Natural killer cell (primary cell): ENCODE data around the gene MIDN. TPM values are rescaled to one million over a fixed set of nuclear protein-coding genes. Genes with fewer than 3 reads are reported as not detected.
"Not testable (repeated sequence)": the region's sequence is repeated elsewhere in the genome, so short reads cannot be mapped to it uniquely, and the experiment has no call there.

Source experiments
- ATAC-seq, 3 donors: fragments of 150-1000 bp in 2 of 3; fragments of 200-7000 bp in 1 of 3; cut with Tn5 transposase; 1 replicate in 1 of 3; 2 replicates in 2 of 3; pipeline ENCODE4 v1.10.0; 2021; ENCODE audit warnings: mild to moderate bottlenecking in 2 of 3, moderate library complexity in 2 of 3
- DNase-seq, 2 donors: peaks; one replicate each; pipeline versions ENCODE4 v3.0.0 to v3.0.0-alpha.2; 2013 to 2021; ENCODE audit warnings: mixed read lengths in 1 of 2
- H3K27ac ChIP-seq: one replicate; pipeline ENCODE4 v1.5.1; 2013; ENCODE audit warnings: mild to moderate bottlenecking, low read length
- H3K27me3 ChIP-seq: one replicate; pipeline ENCODE4 v1.6.1; 2013; ENCODE audit warnings: low read length; ENCODE audit not compliant: control insufficient read depth, insufficient read depth
- H3K36me3 ChIP-seq: one replicate; pipeline ENCODE4 v1.6.1; 2013; ENCODE audit warnings: low read length; ENCODE audit not compliant: control insufficient read depth, insufficient read depth
- H3K4me1 ChIP-seq: one replicate; pipeline ENCODE4 v1.6.1; 2013; ENCODE audit warnings: low read length; ENCODE audit not compliant: control insufficient read depth, insufficient read depth
- H3K4me3 ChIP-seq: one replicate; pipeline ENCODE4 v1.5.1; 2013; ENCODE audit warnings: low read length
- H3K9me3 ChIP-seq: one replicate; pipeline ENCODE4 v1.6.1; 2013; ENCODE audit warnings: low read length; ENCODE audit not compliant: control insufficient read depth, insufficient read depth
- H3K27ac Mint-ChIP-seq, 2 donors: one replicate each; pipeline ENCODE4 v1.8.0; 2022; ENCODE audit warnings: mild to moderate bottlenecking in 2 of 2, mixed read lengths in 2 of 2, moderate library complexity in 1 of 2
- H3K27me3 Mint-ChIP-seq, 2 donors: one replicate each; pipeline ENCODE4 v1.8.0; 2022; ENCODE audit warnings: low read depth in 2 of 2, mixed read lengths in 2 of 2
- H3K36me3 Mint-ChIP-seq: one replicate; pipeline ENCODE4 v1.8.0; 2022; ENCODE audit warnings: mixed read lengths
- H3K4me1 Mint-ChIP-seq, 2 donors: one replicate each; pipeline ENCODE4 v1.8.0; 2022; ENCODE audit warnings: mixed read lengths in 2 of 2
- H3K4me3 Mint-ChIP-seq: one replicate; pipeline ENCODE4 v1.8.0; 2022; ENCODE audit warnings: mild to moderate bottlenecking, moderate library complexity, mixed read lengths
- H3K9me3 Mint-ChIP-seq, 2 donors: one replicate each; pipeline ENCODE4 v1.8.0; 2022; ENCODE audit warnings: mixed read lengths in 2 of 2
- WGBS: methylation state at CpG from one replicate; pipeline ENCODE4 v1.1.7; 2013; ENCODE audit warnings: missing lambda C conversion rate; ENCODE audit not compliant: insufficient coverage; 5-methylcytosine and 5-hydroxymethylcytosine counted together
- intact Hi-C: fragments of 100-400 bp; cut with micrococcal nuclease; formaldehyde crosslinking; loops from one replicate; pipeline ENCODE4 v1.14.2; 2022
- total RNA-seq, 4 donors: library from RNA; stranded (reverse); fragments of 120-200 nt in 1 of 4; gene quantifications; one replicate each; pipeline versions ENCODE4 v1.2.3 to v1.2.4, GENCODE V29; 2013 to 2022
- TF ChIP-seq, protein P1 (sequence below): fragments of 200-600 bp; IDR thresholded peaks from one replicate; pipeline ENCODE4 v1.8.0; 2022; ENCODE audit warnings: antibody characterized with exemption

The MIDN gene
- 100 to 1,000 TPM; 296 to 367 (median 314) TPM for total RNA-seq
- total RNA-seq (2013), result 53.1 TPM

DNA sequence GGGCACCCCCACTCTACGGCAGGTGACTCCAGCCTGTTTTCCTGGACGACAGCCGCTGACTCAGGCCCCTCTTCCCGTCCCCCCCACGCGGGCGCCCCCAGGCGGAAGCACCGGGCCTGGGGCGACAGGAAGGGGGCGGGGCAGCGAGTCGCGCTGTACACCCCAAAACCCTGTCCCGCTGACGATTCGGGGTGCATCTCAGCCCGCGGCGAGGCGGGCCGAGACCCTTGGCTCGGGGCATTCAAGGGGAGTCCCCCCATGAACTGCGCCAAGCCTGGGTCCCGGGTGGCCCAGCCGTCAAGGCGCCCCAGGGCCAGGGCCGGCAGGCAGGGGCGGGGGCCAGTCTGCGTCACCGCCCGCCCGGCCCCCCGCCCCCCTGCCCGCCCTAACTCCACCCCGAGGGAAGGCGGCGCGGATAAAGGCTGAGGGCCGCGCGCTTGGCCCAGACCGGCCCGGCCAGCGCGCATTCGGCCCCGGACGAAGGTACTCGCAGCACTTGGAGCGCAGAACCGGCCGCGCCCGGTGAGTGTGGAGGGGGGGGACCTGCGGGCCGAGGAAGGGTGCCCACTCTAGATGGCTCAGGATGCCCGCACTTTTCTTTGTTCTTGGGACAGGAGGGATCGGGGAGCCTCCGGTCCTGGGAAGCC lies at the start of gene MIDN:
Gene MIDN (plus strand): TSS at position 445 of the 647 bp plus-strand sequence. CDS start 1,714 bp downstream, outside the sequence.
- Mint-ChIP-seq H3K36me3 (no peaks in the 10 kb centered on the region), H3K27me3 (no peaks in the 10 kb centered on the region), H3K4me3 (peak within 1 kb of the TSS; percentile 83), H3K4me1 (peaks cover 5 to 21% of the 10 kb centered on the region in 2 donors), H3K9me3 (no peaks in the 10 kb centered on the region), H3K27ac (peak within 1 kb of the TSS; percentile 88 to 97)
- peak; percentile 16 to 37 (median 23) for ATAC-seq
- H3K4me3 ChIP-seq, result peak within 1 kb of the TSS; percentile 67
- intact Hi-C loops, result loop anchor here (5.0 to 10.0 kb wide), 2 partner anchors 226 to 323 kb away; partner anchors contain the start of genes ARID3A, RNU6-2 and TMEM259
- under 1% methylated on average over 54 of the region's 60 CpGs for WGBS
- H3K27me3 ChIP-seq, result no peaks in the 10 kb centered on the region
- H3K9me3 ChIP-seq, result no peaks in the 10 kb centered on the region
- H3K36me3 ChIP-seq, result peaks cover 14% of the 10 kb centered on the region
- H3K27ac ChIP-seq, result peak within 1 kb of the TSS; percentile 96
- DNase-seq, result peak; percentile 83 to 84
- TF ChIP-seq, protein P1, sequence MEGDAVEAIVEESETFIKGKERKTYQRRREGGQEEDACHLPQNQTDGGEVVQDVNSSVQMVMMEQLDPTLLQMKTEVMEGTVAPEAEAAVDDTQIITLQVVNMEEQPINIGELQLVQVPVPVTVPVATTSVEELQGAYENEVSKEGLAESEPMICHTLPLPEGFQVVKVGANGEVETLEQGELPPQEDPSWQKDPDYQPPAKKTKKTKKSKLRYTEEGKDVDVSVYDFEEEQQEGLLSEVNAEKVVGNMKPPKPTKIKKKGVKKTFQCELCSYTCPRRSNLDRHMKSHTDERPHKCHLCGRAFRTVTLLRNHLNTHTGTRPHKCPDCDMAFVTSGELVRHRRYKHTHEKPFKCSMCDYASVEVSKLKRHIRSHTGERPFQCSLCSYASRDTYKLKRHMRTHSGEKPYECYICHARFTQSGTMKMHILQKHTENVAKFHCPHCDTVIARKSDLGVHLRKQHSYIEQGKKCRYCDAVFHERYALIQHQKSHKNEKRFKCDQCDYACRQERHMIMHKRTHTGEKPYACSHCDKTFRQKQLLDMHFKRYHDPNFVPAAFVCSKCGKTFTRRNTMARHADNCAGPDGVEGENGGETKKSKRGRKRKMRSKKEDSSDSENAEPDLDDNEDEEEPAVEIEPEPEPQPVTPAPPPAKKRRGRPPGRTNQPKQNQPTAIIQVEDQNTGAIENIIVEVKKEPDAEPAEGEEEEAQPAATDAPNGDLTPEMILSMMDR, result no peak
- H3K4me1 ChIP-seq, result peaks cover 48% of the 10 kb centered on the region

DNA sequence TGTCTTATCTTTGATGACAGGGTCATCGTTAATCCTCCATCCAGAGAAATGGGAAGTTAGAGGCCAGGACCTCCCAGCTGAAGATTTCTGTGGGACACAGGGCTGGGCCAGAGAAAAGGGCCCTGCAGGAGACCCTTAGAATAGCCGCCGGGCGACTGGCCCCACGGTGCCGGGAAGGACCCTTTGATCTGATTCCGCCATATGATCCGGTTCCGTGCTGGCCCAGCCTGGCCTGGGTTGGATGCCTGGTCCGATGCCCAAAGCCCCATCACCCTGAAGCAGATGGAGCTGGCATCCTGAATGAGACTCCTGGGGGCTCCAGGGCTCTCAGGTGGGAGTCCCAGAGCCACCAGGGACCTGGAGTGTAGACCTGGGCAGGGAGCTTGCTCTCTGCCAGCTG lies 48.9 kb upstream of the MIDN start:
- TF ChIP-seq, protein P1, result no peak
- Mint-ChIP-seq H3K27me3 (no peaks in the 10 kb centered on the region), H3K4me1 (peaks cover 0 to 7% of the 10 kb centered on the region in 2 donors), H3K4me3 (no peak overlapping the region), H3K27ac (no peak overlapping the region), H3K36me3 (no peaks in the 10 kb centered on the region), H3K9me3 (no peaks in the 10 kb centered on the region)
- Histone ChIP-seq H3K27me3 (no peaks in the 10 kb centered on the region), H3K4me1 (peaks cover 8% of the 10 kb centered on the region), H3K4me3 (no peak overlapping the region), H3K27ac (no peak overlapping the region), H3K36me3 (no peaks in the 10 kb centered on the region), H3K9me3 (no peaks in the 10 kb centered on the region)
- ATAC-seq (no peak), DNase-seq (no peak)
- 97% methylated on average over 10 of the region's 10 CpGs for WGBS
- intact Hi-C loops, result no loop called here

DNA sequence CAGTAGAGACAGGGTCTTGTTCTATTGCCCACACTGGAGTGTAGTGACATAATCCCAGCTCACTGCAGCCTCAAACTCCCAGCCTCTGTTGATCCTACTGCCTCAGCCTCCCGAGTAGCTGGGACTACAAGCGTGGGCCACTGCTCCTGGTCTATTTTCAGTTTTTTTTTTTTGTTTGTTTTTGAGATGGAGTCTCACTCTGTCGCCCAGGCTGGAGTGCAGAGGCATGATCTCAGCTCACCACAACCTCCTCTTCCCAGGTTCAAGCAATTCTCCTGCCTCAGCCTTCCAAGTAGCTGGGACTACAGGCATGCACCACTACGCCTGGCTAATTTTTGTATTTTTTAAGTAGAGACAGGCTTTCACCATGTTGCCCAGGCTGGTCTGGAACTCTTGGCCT lies 47.8 kb upstream of the MIDN start:
- H3K27ac Mint-ChIP-seq, ATAC-seq, H3K36me3 Mint-ChIP-seq, H3K9me3 ChIP-seq, H3K27me3 ChIP-seq, H3K36me3 ChIP-seq, DNase-seq, H3K27me3 Mint-ChIP-seq, H3K27ac ChIP-seq, H3K4me3 ChIP-seq, intact Hi-C loops, H3K4me1 Mint-ChIP-seq, H3K4me3 Mint-ChIP-seq, H3K9me3 Mint-ChIP-seq: not testable (repeated sequence)
- H3K4me1 ChIP-seq, result peaks cover 13% of the 10 kb centered on the region
- 93% methylated on average over 3 of the region's 4 CpGs for WGBS

DNA sequence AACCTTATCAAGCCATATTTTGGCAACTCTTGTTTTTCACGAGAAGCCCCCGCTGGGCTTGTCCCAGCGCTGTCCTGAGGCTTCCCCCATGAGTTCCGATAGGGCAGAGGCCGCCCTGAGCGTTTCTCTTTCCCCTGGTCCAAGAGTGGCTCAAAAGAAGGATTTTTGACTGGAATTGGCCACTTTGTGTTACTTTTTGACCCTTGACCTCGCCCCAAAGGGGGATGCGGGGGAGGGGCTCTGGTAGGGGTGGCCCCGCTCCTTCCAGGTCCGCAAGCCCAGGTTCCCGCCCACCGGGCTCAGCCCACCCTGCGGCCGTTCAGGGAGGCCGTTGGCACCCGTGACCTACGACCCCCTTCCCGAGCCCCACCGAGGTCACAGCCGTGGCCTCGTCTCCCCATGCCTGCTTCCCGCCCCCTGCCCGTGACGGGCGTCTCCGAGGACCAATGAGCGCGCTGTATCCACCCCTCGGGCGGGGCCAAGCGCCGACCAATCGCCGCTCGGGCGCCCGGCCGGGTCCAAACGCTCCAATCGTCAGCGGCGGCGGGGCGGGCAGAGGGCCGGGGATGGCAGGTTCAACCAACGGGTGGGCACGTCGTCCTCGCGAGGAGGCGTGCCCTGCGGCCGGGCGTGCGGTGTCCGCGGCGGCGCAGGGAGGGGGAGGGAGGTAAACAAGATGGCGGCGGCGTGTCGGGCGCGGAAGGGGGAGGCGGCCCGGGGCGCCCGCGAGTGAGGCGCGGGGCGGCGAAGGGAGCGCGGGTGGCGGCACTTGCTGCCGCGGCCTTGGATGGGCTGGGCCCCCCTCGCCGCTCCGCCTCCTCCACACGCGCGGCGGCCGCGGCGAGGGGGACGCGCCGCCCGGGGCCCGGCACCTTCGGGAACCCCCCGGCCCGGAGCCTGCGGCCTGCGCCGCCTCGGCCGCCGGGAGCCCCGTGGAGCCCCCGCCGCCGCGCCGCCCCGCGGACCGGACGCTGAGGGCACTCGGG lies 43.0 kb upstream of the MIDN start, which contains the start of gene STK11:
Gene STK11 (plus strand): TSS at position 665 of the 986 bp plus-strand sequence. CDS start 1,136 bp downstream, outside the sequence.
- Mint-ChIP-seq H3K27ac (peak within 1 kb of the TSS; percentile 88 to 90), H3K4me3 (peak within 1 kb of the TSS; percentile 96), H3K27me3 (no peaks in the 10 kb centered on the region), H3K36me3 (no peaks in the 10 kb centered on the region), H3K9me3 (no peaks in the 10 kb centered on the region), H3K4me1 (peaks cover 14 to 34% of the 10 kb centered on the region in 2 donors)
- peak; percentile 92 to 98 (median 94) for ATAC-seq
- Histone ChIP-seq H3K27ac (peak within 1 kb of the TSS; percentile 77), H3K27me3 (no peaks in the 10 kb centered on the region), H3K4me3 (peak within 1 kb of the TSS; percentile 55), H3K9me3 (no peaks in the 10 kb centered on the region), H3K36me3 (peaks cover 8% of the 10 kb centered on the region), H3K4me1 (peaks cover 47% of the 10 kb centered on the region)
- intact Hi-C loops, result loop anchor here (1.0 kb wide), 1 partner anchor 73 kb away; no protein-coding TSS in a partner anchor
- TF ChIP-seq, protein P1, result no peak
- peak; percentile 98 to 100 for DNase-seq
- WGBS, result 4% methylated on average over 114 of the region's 114 CpGs
